Measurements from ENCODE around the gene LARGE1. TPM values are rescaled to one million over a fixed set of nuclear protein-coding genes. Genes with fewer than 3 reads are reported as not detected.

LARGE1 gene
- total RNA-seq, 1 experiment from 2014 or later: 2.5 TPM

- no peak overlapping the region for H3K27ac ChIP-seq (ENCODE audit: low read length)
- BruUV-seq (replicated peaks): no TSS peak
- DNase-seq (ENCODE audit: low read depth, low spot score): no peak
- in situ Hi-C loops (cut with HindIII; ENCODE audit: low pct_unique_long_range_greater_than_20kb, low sequenced_read_pairs): no loop called here
- no peaks in the 10 kb centered on the region for H3K4me1 ChIP-seq (ENCODE audit: control insufficient read depth, insufficient read depth, low read length)
- no peak overlapping the region for H3K4me3 ChIP-seq (ENCODE audit: low read depth in 2 of 2, low read length in 2 of 2)
- CTCF ChIA-PET: no interaction called here
- TF ChIP-seq, protein P1, sequence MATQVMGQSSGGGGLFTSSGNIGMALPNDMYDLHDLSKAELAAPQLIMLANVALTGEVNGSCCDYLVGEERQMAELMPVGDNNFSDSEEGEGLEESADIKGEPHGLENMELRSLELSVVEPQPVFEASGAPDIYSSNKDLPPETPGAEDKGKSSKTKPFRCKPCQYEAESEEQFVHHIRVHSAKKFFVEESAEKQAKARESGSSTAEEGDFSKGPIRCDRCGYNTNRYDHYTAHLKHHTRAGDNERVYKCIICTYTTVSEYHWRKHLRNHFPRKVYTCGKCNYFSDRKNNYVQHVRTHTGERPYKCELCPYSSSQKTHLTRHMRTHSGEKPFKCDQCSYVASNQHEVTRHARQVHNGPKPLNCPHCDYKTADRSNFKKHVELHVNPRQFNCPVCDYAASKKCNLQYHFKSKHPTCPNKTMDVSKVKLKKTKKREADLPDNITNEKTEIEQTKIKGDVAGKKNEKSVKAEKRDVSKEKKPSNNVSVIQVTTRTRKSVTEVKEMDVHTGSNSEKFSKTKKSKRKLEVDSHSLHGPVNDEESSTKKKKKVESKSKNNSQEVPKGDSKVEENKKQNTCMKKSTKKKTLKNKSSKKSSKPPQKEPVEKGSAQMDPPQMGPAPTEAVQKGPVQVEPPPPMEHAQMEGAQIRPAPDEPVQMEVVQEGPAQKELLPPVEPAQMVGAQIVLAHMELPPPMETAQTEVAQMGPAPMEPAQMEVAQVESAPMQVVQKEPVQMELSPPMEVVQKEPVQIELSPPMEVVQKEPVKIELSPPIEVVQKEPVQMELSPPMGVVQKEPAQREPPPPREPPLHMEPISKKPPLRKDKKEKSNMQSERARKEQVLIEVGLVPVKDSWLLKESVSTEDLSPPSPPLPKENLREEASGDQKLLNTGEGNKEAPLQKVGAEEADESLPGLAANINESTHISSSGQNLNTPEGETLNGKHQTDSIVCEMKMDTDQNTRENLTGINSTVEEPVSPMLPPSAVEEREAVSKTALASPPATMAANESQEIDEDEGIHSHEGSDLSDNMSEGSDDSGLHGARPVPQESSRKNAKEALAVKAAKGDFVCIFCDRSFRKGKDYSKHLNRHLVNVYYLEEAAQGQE (IDR thresholded peaks at IDR 0.05; ENCODE audit: insufficient read depth in 1 of 2, low read depth in 2 of 2, low read length in 1 of 2): no peak
- TF ChIP-seq TCF7L2 (IDR thresholded peaks at IDR 0.05; ENCODE audit: low read depth, low read length) (no peak), SIN3A (IDR thresholded peaks at IDR 0.05; ENCODE audit: borderline replicate concordance, insufficient read depth, low read depth, low read length) (no peak), POLR2AphosphoS5 (IDR thresholded peaks at IDR 0.05; ENCODE audit: low read depth, low read length) (no peak)
- TF ChIP-seq, protein P2, sequence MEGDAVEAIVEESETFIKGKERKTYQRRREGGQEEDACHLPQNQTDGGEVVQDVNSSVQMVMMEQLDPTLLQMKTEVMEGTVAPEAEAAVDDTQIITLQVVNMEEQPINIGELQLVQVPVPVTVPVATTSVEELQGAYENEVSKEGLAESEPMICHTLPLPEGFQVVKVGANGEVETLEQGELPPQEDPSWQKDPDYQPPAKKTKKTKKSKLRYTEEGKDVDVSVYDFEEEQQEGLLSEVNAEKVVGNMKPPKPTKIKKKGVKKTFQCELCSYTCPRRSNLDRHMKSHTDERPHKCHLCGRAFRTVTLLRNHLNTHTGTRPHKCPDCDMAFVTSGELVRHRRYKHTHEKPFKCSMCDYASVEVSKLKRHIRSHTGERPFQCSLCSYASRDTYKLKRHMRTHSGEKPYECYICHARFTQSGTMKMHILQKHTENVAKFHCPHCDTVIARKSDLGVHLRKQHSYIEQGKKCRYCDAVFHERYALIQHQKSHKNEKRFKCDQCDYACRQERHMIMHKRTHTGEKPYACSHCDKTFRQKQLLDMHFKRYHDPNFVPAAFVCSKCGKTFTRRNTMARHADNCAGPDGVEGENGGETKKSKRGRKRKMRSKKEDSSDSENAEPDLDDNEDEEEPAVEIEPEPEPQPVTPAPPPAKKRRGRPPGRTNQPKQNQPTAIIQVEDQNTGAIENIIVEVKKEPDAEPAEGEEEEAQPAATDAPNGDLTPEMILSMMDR (IDR thresholded peaks at IDR 0.05): no peak
- no peaks in the 10 kb centered on the region for H3K36me3 ChIP-seq (ENCODE audit: control insufficient read depth, insufficient read depth, low read length)
- no peak for ATAC-seq
- no peaks in the 10 kb centered on the region for H3K9me3 ChIP-seq (ENCODE audit: control insufficient read depth, insufficient read depth, low read depth, low read length)
- no peaks in the 10 kb centered on the region for H3K27me3 ChIP-seq (ENCODE audit: control insufficient read depth, insufficient read depth, low read length)
- intact Hi-C loops (cut with micrococcal nuclease; ENCODE audit: unreplicated experiment): no loop called here
- POLR2A ChIA-PET: no interaction called here
Measured at GRCh38 chr22:33393432-33393831, 526.8 kb downstream of the LARGE1 start.

- Histone ChIP-seq H3K4me1 (ENCODE audit: control insufficient read depth, insufficient read depth, low read length) (no peaks in the 10 kb centered on the region), H3K27me3 (ENCODE audit: control insufficient read depth, insufficient read depth, low read length) (no peaks in the 10 kb centered on the region), H3K36me3 (ENCODE audit: control insufficient read depth, insufficient read depth, low read length) (no peaks in the 10 kb centered on the region), H3K4me3 (ENCODE audit: low read depth in 2 of 2, low read length in 2 of 2) (no peak overlapping the region), H3K9me3 (ENCODE audit: control insufficient read depth, insufficient read depth, low read depth, low read length) (no peaks in the 10 kb centered on the region), H3K27ac (ENCODE audit: low read length) (no peak overlapping the region)
- in situ Hi-C loops (cut with HindIII; ENCODE audit: low pct_unique_long_range_greater_than_20kb, low sequenced_read_pairs): no loop called here
- intact Hi-C loops (cut with micrococcal nuclease; ENCODE audit: unreplicated experiment): no loop called here
- CTCF ChIA-PET: no interaction called here
- POLR2A ChIA-PET: no interaction called here
- DNase-seq (ENCODE audit: low read depth, low spot score) (no peak), ATAC-seq (no peak)
- no peak for TF ChIP-seq SIN3A (IDR thresholded peaks at IDR 0.05; ENCODE audit: borderline replicate concordance, insufficient read depth, low read depth, low read length)
- no peak for TF ChIP-seq TCF7L2 (IDR thresholded peaks at IDR 0.05; ENCODE audit: low read depth, low read length)
- TF ChIP-seq, protein P2 (IDR thresholded peaks at IDR 0.05): no peak
- TF ChIP-seq, protein P1 (IDR thresholded peaks at IDR 0.05; ENCODE audit: insufficient read depth in 1 of 2, low read depth in 2 of 2, low read length in 1 of 2): no peak
- TF ChIP-seq POLR2AphosphoS5 (IDR thresholded peaks at IDR 0.05; ENCODE audit: low read depth, low read length): no peak
- no TSS peak for BruUV-seq (replicated peaks)
Measured at GRCh38 chr22:33391298-33391697, 529.0 kb downstream of the LARGE1 start.

Measured in Panc1 (cell line).